Loucy (cell line): ENCODE results near the gene ARAP3.

Experiments used
- CTCF ChIP-seq: fragments of 200-600 bp; sonication (generic); conservative IDR thresholded peaks from 2 replicates; pipeline ENCODE4 v1.5.1; 2014; ENCODE audit warnings: mild to moderate bottlenecking, antibody characterized with exemption, low read length
- EZH2phosphoT487 ChIP-seq: fragments of 200-600 bp; IDR thresholded peaks from 2 replicates; pipeline ENCODE4 v1.6.1; 2018; ENCODE audit warnings: antibody characterized with exemption, mild to moderate bottlenecking, moderate library complexity, borderline replicate concordance

- TF ChIP-seq CTCF (no peak), EZH2phosphoT487 (no peak)
These were observed 23.4 kb upstream of the ARAP3 start for GRCh38 chr5:141705469-141705868.
